Measurements from ENCODE around the gene ATRAID.
A peak's percentile ranks its signal among the peaks of the same experiment; 100 is the strongest.
"Not testable (repeated sequence)": the region's sequence is repeated elsewhere in the genome, so short reads cannot be mapped to it uniquely, and the experiment has no call there.

Gene ATRAID

GRCh38 chr2:27194538-27195354, 17.1 kb upstream of the ATRAID start:
- no peak for DNase-seq

- not testable (repeated sequence) for DNase-seq
Observed at GRCh38 chr2:27195799-27196198, 16.0 kb upstream of the ATRAID start.

DNA sequence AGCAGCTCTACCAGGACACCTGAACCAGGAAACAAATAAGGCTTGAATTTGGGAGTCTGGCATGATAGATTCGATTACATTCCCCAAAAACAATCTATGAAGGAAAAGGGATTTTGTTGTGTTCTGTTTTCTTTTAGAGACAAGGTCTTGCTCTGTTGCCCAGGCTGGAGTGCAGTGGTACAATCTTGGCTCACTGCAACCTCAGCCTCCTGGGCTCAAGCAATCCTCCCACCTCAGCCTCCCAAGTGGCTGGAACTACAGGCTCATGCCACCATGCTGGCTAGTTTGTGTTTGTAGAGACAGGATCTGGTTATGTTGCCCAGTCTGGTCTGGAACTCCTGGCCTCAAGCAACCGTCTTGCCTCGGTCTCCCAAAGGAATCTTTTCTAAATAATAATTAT, 13.8 kb upstream of the ATRAID start:
- DNase-seq, result not testable (repeated sequence)

DNA sequence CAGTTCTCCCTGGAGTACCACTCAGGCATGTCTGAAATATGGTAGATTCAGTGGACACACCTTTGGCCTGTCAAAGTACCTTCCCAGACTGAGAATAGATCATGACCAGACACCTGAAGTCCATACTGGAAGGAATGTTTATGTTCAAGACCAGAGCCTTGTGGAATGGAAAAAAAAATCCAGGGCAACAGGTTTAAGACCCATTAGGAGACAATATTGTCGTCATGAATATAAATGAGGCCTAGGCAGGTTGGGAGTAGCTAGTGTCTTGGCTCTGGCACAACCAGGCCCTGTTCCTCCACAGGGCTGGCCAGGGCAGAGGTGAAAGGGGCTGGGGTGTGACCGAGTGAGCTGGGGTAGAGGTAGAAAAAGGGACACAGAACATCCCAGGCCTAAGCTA, 13.2 kb upstream of the ATRAID start:
- DNase-seq, result no peak

- DNase-seq, result no peak
Observed at GRCh38 chr2:27199241-27199640, 12.6 kb upstream of the ATRAID start.

DNA sequence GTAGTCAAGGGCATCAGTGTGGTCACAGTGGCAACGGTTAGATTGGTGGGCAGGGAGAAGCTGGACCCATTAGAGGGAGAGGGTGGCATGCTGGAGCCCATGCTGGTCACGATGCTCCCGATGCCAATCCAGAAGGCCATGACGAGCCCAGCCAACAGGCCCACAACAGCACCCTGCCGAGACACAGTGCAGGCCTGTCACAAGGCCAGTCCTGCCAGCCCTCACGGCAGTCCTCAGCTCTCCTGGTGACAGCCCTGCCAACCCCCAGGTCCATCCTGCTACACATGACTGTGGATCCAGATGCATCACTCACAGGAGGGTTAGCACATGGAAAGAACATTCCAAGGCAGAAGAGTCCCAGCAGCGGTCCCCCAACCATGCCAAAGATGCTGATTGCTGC, 10.2 kb upstream of the ATRAID start:
- DNase-seq, result no peak

DNA sequence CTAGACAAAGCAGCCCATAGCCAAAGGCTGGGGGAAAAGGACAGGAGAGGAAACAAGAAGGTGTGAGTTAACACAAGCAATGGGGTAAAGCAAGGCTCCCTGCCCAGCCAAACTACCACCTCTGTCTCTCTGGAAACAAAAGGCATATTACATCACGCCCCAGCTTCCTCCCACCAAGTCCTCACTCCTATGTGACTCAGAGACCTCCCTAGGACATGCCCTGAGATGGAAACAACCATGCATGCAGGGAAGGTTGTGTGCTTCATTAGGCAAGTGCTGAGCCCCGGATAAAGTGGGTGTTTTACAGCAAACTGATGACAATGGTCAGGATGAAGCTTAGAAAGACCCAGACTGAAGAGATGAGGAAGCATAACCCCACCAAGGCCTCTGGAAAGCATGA, 9.0 kb upstream of the ATRAID start:
- DNase-seq, result no peak

GRCh38 chr2:27203741-27204140, 8.1 kb upstream of the ATRAID start:
- DNase-seq, result no peak

GRCh38 chr2:27204566-27204965, 7.3 kb upstream of the ATRAID start:
- DNase-seq, result no peak

GRCh38 chr2:27205206-27205605, 6.6 kb upstream of the ATRAID start:
- no peak for DNase-seq

DNA sequence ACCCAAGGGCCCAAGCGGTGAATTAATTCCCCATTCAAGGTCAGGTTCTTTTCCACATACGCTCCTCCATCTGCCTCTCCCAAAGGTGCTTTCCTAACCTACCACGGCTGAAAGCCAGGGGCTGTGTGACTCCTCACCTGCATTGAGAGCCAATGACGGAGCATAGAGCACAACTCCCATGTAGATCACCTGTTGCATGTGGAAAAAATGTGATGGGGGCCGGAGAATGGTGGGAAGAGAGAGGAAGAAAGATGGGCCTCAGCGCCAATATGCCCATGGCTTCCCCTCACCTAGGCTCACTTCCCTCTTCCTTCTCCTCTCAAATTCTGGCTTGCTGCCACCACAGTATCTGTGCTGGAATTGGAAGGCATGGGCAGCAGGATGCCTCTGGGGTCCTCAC, 5.5 kb upstream of the ATRAID start:
- DNase-seq, result no peak

- no peak for DNase-seq
Observed at GRCh38 chr2:27208486-27209050, 3.3 kb upstream of the ATRAID start.

DNA sequence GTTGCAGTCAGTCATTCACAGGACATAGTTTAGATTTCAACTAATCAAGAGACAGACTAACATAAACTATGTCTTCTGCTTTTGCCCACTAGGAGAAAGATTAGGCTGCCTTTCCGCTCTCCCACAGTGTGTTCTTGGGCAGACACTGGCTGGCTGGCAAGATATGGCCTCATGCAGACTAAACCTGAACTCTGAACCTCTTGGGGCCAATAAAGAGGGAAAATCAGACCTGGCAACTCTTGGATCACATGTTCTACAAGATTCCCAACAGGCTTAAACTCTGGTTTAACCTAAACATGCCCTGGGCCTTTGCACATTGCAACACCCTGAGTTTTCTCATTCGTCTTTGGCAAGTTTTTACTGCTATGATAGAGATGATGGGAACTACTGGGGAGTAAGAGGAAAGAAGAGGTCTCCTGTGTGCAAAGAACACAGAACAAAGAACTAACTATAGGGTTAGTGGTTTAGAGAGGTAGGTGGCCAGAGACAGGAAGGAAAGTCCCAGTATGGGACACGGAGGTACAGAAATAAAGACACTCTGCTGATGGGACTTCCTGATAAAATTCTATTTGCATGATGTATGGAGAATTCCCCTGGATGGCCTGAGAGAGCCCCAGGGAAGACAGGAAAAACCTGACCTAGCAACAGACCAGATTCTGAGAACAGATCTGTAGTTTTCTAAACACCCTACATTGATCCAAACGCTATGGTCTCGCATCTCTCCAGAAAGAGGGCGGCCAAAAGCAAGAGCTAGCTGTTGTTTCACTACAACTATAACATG, 2.0 kb upstream of the ATRAID start:
- no peak for DNase-seq

GRCh38 chr2:27211241-27211942, 449 bp upstream of the ATRAID start:
- DNase-seq, result no peak

- no peak for DNase-seq
Observed at GRCh38 chr2:27212626-27213471, 1.0 kb downstream of the ATRAID start.

DNA sequence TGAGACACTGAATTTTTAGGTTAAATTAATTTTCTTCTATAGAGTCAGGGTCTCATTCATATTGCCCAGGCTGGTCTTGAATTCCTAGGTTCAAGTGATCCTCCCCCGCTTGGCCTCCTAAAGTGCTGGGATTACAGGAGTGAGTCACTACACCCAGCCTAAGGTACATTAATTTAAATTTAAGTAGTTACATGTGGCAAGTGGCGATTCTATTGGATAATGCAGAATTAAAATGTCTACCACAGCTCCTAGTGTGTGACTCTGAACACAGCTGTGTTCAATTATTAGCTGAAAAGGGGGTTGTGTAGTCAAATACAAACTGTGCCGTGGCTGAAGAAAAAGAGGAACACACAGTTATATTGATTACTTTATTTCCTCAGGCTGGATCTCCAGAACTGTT, 3.1 kb downstream of the ATRAID start:
- no peak for DNase-seq

DNA sequence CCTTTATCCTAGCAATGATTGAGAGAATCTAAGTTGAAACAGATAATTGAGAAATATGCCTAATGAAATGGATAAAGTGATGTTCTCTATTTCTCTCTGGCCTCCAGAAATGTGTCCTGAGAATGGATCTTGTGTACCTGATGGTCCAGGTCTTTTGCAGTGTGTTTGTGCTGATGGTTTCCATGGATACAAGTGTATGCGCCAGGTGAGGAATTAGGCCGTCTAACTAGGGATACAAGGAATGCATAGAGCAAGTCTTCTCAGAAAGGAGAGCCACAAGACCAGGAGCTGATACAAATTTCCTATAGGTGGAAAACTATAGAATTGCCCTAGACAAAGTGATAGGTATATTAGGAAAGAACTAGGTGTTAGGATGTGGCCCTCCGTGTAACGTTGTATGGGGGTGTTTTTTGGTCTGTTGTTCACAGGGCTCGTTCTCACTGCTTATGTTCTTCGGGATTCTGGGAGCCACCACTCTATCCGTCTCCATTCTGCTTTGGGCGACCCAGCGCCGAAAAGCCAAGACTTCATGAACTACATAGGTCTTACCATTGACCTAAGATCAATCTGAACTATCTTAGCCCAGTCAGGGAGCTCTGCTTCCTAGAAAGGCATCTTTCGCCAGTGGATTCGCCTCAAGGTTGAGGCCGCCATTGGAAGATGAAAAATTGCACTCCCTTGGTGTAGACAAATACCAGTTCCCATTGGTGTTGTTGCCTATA, 4.7 kb downstream of the ATRAID start:
- no peak for DNase-seq

GRCh38 chr2:27217173-27218121, 5.6 kb downstream of the ATRAID start, which contains the start of gene CAD:
Gene CAD, plus strand, starts transcription at chr2:27217369. Its CDS starts 183 bp downstream, at chr2:27217552.
- peak; percentile 5 for DNase-seq

DNA sequence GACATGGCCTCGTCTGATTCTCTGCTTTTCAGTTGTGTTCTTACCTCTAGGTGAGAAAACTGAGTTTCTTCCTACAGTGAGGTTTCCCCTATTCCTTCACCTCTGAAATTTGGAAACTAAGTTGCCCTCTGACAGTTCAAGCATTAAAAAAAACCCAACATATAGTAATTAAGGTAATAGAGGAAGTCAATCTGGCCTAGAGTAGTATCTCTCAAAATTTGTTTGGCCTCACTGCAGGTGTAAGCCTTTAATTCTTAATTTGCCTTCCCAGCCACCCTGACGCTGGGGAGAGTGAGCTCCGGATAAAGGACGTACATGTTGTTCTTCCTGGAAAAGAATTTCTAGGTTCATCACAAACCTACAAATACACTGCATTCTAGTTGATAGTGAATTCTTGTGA, 6.8 kb downstream of the ATRAID start:
- no peak for DNase-seq

DNA sequence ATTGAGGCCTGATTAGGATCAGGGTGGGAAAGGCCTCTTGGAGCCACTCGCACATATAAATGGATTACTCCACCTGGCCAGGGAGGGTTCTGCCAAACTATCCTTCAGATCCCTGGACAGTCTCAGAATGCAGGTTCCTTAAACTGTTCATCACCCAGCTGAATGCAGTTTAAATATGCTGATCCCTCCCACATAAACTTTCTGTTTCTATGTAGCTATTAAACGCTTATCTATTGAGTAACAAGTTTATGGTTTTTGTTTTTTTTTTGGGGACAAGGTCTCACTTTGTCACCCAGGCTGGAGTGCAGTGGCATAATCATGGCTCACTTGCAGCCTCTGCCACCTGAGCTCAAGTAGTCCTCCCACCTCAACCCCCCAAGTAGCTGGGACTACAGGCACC, 7.2 kb downstream of the ATRAID start:
- no peak for DNase-seq

Data from NCI-H1436 treated with DMSO at 0.1 percent for 48 hours (cell line).